ENCODE data around the gene RETREG3. TPM values are rescaled to one million over a fixed set of nuclear protein-coding genes. Genes with fewer than 3 reads are reported as not detected.

RETREG3 gene
- total RNA-seq, 1 donor from 2014 or later = 48.7 TPM

DNA sequence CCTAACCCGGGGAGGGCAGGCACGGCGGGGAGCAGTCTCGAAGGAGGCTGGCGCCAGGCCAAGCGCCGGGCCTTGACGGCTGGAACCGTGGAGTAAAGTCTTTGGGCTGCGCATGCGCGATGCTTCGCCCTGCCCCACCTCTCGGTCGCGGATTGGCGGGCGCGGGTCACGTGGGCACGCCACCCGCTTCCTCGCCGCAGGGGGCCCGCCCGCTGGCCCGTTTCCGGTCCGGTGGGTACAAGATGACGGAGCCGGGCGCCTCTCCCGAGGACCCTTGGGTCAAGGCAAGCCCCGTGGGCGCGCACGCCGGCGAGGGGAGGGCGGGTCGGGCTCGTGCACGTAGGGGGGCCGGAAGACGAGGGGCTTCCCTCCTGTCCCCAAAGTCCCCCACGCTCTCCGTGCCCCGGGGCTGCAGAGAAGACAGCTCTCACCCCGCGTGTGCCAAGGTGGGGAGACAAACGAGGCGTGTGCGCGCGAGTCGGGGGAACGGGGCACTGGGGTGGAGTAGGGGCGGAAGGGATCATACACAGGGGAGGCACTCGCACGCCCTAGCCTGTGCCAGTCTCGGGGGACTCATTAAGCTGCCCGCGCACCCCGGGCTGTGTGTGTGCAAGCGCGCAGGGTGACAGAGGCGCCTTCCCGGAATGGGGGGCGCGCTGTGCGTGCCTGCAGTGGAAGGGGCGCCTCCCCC lies 42.1 kb downstream of the RETREG3 start, which contains the start of gene MLX:
Gene MLX, plus strand, starts transcription at position 218 of the 691 bp plus-strand sequence. Its CDS starts 25 bp downstream, at position 243.
- Mint-ChIP-seq H3K4me3 (peak within 1 kb of the TSS; percentile 94), H3K9me3 (no peaks in the 10 kb centered on the region), H3K27me3 (ENCODE audit: low read depth) (no peaks in the 10 kb centered on the region), H3K36me3 (ENCODE audit: low read depth) (peaks cover 5% of the 10 kb centered on the region), H3K4me1 (peaks cover 23% of the 10 kb centered on the region), H3K27ac (ENCODE audit: unreplicated experiment) (peak within 1 kb of the TSS; percentile 55)
- TF ChIP-seq, protein P1, sequence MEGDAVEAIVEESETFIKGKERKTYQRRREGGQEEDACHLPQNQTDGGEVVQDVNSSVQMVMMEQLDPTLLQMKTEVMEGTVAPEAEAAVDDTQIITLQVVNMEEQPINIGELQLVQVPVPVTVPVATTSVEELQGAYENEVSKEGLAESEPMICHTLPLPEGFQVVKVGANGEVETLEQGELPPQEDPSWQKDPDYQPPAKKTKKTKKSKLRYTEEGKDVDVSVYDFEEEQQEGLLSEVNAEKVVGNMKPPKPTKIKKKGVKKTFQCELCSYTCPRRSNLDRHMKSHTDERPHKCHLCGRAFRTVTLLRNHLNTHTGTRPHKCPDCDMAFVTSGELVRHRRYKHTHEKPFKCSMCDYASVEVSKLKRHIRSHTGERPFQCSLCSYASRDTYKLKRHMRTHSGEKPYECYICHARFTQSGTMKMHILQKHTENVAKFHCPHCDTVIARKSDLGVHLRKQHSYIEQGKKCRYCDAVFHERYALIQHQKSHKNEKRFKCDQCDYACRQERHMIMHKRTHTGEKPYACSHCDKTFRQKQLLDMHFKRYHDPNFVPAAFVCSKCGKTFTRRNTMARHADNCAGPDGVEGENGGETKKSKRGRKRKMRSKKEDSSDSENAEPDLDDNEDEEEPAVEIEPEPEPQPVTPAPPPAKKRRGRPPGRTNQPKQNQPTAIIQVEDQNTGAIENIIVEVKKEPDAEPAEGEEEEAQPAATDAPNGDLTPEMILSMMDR (conservative IDR thresholded peaks at IDR 0.05) = no peak
- peak; percentile 83 for DNase-seq (ENCODE audit: low read depth, low spot score)

DNA sequence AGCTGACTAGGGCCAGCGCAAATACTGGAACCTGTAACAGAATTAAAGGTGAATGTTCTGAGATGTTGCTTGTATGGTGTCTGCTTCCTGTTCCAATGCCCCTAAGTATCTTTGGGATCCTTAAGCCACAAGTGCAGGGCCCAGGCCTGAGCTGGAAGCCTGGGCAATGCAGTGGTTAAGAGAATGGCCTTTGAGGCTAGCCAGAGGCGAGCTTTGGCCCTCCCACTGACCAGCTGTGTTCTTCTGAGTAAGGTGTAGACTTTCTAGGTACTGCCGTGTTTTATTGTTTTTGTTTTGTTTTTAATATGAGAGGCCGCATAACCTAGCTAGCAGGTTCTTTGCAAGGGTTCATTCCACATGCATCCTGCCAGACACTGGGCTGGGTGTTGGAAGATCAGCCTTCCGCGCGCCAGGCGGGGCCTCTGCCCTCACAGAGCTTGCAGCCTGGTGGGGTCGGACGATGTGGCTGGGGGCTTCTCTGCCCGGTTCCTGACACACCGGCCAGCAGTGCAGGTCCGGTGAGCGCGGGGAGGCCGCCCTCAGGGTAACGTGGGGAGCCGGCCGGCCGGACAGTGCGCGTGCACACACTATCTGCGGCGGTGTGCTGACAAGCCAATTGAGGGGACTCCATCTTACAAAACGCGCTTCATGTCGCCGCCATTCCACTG lies 42.8 kb downstream of the RETREG3 start:
- Mint-ChIP-seq H3K27ac (ENCODE audit: unreplicated experiment) (no peak overlapping the region), H3K4me3 (peak overlapping the region; percentile 94), H3K36me3 (ENCODE audit: low read depth) (peaks cover 5% of the 10 kb centered on the region), H3K9me3 (no peaks in the 10 kb centered on the region), H3K27me3 (ENCODE audit: low read depth) (no peaks in the 10 kb centered on the region), H3K4me1 (peaks cover 27% of the 10 kb centered on the region)
- DNase-seq (ENCODE audit: low read depth, low spot score) = no peak
- TF ChIP-seq, protein P1 (conservative IDR thresholded peaks at IDR 0.05) = no peak

DNA sequence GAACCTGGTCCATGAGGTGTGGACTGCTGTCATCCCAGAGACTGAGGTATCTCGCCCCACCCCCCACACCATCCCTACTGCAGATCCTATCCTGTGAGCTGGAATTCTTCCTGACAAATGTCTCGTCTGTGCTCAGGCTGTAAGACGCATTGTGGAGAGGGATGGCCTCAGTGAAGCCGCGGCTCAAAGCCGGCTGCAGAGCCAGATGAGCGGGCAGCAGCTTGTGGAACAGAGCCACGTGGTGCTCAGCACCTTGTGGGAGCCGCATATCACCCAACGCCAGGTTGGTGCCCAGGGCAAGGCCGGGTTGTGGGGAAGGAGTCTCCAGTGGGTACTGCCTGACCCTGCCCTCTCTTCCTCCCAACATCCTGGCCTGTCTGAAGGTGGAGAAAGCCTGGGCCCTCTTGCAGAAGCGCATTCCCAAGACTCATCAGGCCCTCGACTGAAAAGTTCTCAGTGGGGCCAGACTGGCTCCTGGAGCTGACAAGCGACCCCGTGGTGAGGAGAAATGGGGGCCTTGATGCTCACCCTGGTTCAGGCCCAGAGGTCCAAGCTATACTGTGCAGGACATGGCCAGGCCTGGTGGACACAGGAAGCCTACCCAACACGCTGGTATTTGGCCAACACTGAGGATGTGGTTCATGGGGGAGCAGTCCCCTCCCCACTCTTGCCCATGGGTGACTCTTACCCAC lies 43.5 kb downstream of the RETREG3 start:
- peaks cover 5% of the 10 kb centered on the region for H3K36me3 Mint-ChIP-seq (ENCODE audit: low read depth)
- peaks cover 27% of the 10 kb centered on the region for H3K4me1 Mint-ChIP-seq
- peak overlapping the region; percentile 94 for H3K4me3 Mint-ChIP-seq
- no peaks in the 10 kb centered on the region for H3K27me3 Mint-ChIP-seq (ENCODE audit: low read depth)
- H3K27ac Mint-ChIP-seq (ENCODE audit: unreplicated experiment) = no peak overlapping the region
- DNase-seq (ENCODE audit: low read depth, low spot score) = no peak
- no peaks in the 10 kb centered on the region for H3K9me3 Mint-ChIP-seq
- TF ChIP-seq, protein P1 (conservative IDR thresholded peaks at IDR 0.05) = no peak

DNA sequence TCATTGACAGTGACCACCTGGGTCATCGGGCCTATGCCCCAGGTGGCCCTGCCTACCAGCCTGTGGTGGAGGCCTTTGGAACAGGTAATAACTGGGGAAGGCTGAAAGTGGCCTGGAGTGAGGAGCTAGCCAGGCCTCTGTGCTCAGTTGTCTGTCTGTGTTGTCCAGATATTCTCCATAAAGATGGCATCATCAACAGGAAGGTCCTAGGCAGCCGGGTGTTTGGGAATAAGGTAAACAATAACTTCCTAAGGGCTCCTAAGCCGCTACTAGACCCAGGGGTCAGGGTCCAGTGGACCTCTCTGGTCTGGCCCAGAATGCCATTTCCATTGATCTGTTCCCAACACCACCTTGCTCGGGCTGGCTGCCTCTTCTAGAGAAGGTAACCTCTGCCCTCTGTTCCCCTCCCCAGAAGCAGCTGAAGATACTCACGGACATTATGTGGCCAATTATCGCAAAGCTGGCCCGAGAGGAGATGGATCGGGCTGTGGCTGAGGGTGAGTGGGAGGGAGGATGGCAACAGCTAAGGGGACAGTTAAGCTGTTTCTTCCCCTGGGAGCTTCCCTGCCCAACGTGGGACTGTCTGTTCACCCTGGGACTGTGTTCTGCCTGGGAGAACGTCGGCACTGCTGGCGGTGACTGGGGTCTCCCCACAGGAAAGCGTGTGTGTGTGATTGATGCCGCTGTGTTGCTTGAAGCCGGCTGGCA lies 44.2 kb downstream of the RETREG3 start:
- Mint-ChIP-seq H3K27ac (ENCODE audit: unreplicated experiment) (no peak overlapping the region), H3K27me3 (ENCODE audit: low read depth) (no peaks in the 10 kb centered on the region), H3K4me1 (peaks cover 27% of the 10 kb centered on the region), H3K4me3 (peak overlapping the region; percentile 75), H3K9me3 (no peaks in the 10 kb centered on the region), H3K36me3 (ENCODE audit: low read depth) (peaks cover 5% of the 10 kb centered on the region)
- no peak for DNase-seq (ENCODE audit: low read depth, low spot score)
- TF ChIP-seq, protein P1 (conservative IDR thresholded peaks at IDR 0.05) = no peak

DNA sequence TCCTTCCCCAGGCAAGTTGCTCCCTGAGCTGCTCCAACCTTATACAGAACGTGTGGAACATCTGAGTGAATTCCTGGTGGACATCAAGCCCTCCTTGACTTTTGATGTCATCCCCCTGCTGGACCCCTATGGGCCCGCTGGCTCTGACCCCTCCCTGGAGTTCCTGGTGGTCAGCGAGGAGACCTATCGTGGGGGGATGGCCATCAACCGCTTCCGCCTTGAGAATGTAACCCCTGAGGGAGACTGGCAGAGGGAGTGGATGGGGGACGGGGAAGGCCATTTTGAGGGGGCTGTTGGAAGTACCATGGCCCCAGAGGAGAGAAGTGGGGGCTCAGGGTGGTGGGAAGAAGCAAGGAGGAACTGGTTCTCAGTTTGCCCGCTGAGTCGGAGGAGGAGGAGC lies 45.2 kb downstream of the RETREG3 start:
- TF ChIP-seq, protein P1 (conservative IDR thresholded peaks at IDR 0.05) = no peak

More for the DNA sequence above, 45.2 kb downstream of the RETREG3 start:
- peaks cover 27% of the 10 kb centered on the region for H3K4me1 Mint-ChIP-seq
- H3K27ac Mint-ChIP-seq (ENCODE audit: unreplicated experiment) = no peak overlapping the region
- no peaks in the 10 kb centered on the region for H3K27me3 Mint-ChIP-seq (ENCODE audit: low read depth)
- peaks cover 3% of the 10 kb centered on the region for H3K36me3 Mint-ChIP-seq (ENCODE audit: low read depth)
- no peaks in the 10 kb centered on the region for H3K9me3 Mint-ChIP-seq
- peak overlapping the region; percentile 97 for H3K4me3 Mint-ChIP-seq
- no peak for DNase-seq (ENCODE audit: low read depth, low spot score)
